Measurements from ENCODE around the gene NEK5. TPM values are rescaled to one million over a fixed set of nuclear protein-coding genes. Genes with fewer than 3 reads are reported as not detected.

The NEK5 gene
- total and polyA plus RNA-seq, 2 experiments from 2014 or later = 1.2 to 1.3 TPM

- Histone ChIP-seq H3K4me3 (no peak overlapping the region), H3K36me3 (replicated peaks; ENCODE audit: insufficient read depth, low read depth) (no peaks in the 10 kb centered on the region), H3K4me1 (ENCODE audit: insufficient read depth) (no peaks in the 10 kb centered on the region), H3K4me2 (no peak overlapping the region), H3K27me3 (no peaks in the 10 kb centered on the region), H3K9me2 (replicated peaks; ENCODE audit: insufficient read depth) (no peaks in the 10 kb centered on the region), H2AFZ (no peak overlapping the region), H4K20me1 (ENCODE audit: insufficient read depth, poor library complexity, severe bottlenecking) (no peaks in the 10 kb centered on the region), H3K27ac (no peak overlapping the region), H3K9me3 (ENCODE audit: low read depth) (no peaks in the 10 kb centered on the region), H3K79me2 (no peaks in the 10 kb centered on the region)
- no peak for DNase-seq (ENCODE audit: low spot score)
- WGBS (ENCODE audit: low lambda C conversion rate, missing lambda C conversion rate) = 67% methylated on average over 2 of the region's 2 CpGs
- TF ChIP-seq EZH2 (IDR thresholded peaks at IDR 0.05; ENCODE audit: borderline replicate concordance) (no peak), EZH2phosphoT487 (IDR thresholded peaks at IDR 0.05; ENCODE audit: low read depth, severe bottlenecking, unreplicated experiment) (no peak), CTCF (IDR thresholded peaks at IDR 0.05; ENCODE audit: poor library complexity) (no peak)
These were observed 10.8 kb downstream of the NEK5 start for GRCh38 chr13:52118095-52118494.

- Histone ChIP-seq H4K20me1 (ENCODE audit: insufficient read depth, poor library complexity, severe bottlenecking) (no peaks in the 10 kb centered on the region), H3K79me2 (no peaks in the 10 kb centered on the region), H3K4me3 (no peak overlapping the region), H3K36me3 (replicated peaks; ENCODE audit: insufficient read depth, low read depth) (no peaks in the 10 kb centered on the region), H3K9me3 (ENCODE audit: low read depth) (no peaks in the 10 kb centered on the region), H3K27me3 (no peaks in the 10 kb centered on the region), H3K27ac (no peak overlapping the region), H3K9me2 (replicated peaks; ENCODE audit: insufficient read depth) (no peaks in the 10 kb centered on the region), H3K4me1 (ENCODE audit: insufficient read depth) (peaks cover 10% of the 10 kb centered on the region), H2AFZ (no peak overlapping the region), H3K4me2 (no peak overlapping the region)
- DNase-seq (ENCODE audit: low spot score) = no peak
- WGBS (ENCODE audit: low lambda C conversion rate, missing lambda C conversion rate) = 86% methylated on average over 1 of the region's 1 CpG
- TF ChIP-seq EZH2phosphoT487 (IDR thresholded peaks at IDR 0.05; ENCODE audit: low read depth, severe bottlenecking, unreplicated experiment) (no peak), CTCF (IDR thresholded peaks at IDR 0.05; ENCODE audit: poor library complexity) (no peak), EZH2 (IDR thresholded peaks at IDR 0.05; ENCODE audit: borderline replicate concordance) (no peak)
These were observed 16.3 kb downstream of the NEK5 start for GRCh38 chr13:52112591-52112990.

GRCh38 chr13:52109116-52109670 lies 19.7 kb downstream of the NEK5 start:
- no peaks in the 10 kb centered on the region for H3K9me3 ChIP-seq (ENCODE audit: low read depth)
- 61% methylated on average over 1 of the region's 1 CpG for WGBS (ENCODE audit: low lambda C conversion rate, missing lambda C conversion rate)
- no peak overlapping the region for H2AFZ ChIP-seq
- H4K20me1 ChIP-seq (ENCODE audit: insufficient read depth, poor library complexity, severe bottlenecking) = no peaks in the 10 kb centered on the region
- TF ChIP-seq EZH2phosphoT487 (IDR thresholded peaks at IDR 0.05; ENCODE audit: low read depth, severe bottlenecking, unreplicated experiment) = no peak
- no peak for TF ChIP-seq EZH2 (IDR thresholded peaks at IDR 0.05; ENCODE audit: borderline replicate concordance)
- no peak for TF ChIP-seq CTCF (IDR thresholded peaks at IDR 0.05; ENCODE audit: poor library complexity)
- no peak overlapping the region for H3K4me3 ChIP-seq
- no peaks in the 10 kb centered on the region for H3K9me2 ChIP-seq (replicated peaks; ENCODE audit: insufficient read depth)
- no peaks in the 10 kb centered on the region for H3K27me3 ChIP-seq
- H3K4me1 ChIP-seq (ENCODE audit: insufficient read depth) = peaks cover 10% of the 10 kb centered on the region
- DNase-seq (ENCODE audit: low spot score) = peak; percentile 19
- no peaks in the 10 kb centered on the region for H3K36me3 ChIP-seq (replicated peaks; ENCODE audit: insufficient read depth, low read depth)
- peak overlapping the region; percentile 42 for H3K27ac ChIP-seq
- H3K79me2 ChIP-seq = no peaks in the 10 kb centered on the region
- H3K4me2 ChIP-seq = no peak overlapping the region

Data from hepatocyte (in vitro differentiated cells).